HK-2 (cell line): Measurements from ENCODE around the gene GSX2.
A peak's percentile ranks its signal among the peaks of the same experiment; 100 is the strongest.

ENCODE experiments used
- DNase-seq: peaks from one replicate; pipeline ENCODE4 v3.0.0-alpha.2; 2018; ENCODE audit not compliant: unreplicated experiment

Gene GSX2

GRCh38 chr4:54077812-54078211, 22.2 kb upstream of the GSX2 start:
- no peak for DNase-seq

- peak; percentile 56 for DNase-seq
These were observed 17.8 kb upstream of the GSX2 start for GRCh38 chr4:54082168-54082567.

- DNase-seq = no peak
These were observed 14.7 kb upstream of the GSX2 start for GRCh38 chr4:54085284-54085683.

- no peak for DNase-seq
These were observed 10.1 kb upstream of the GSX2 start for GRCh38 chr4:54089875-54090274.

GRCh38 chr4:54090404-54090803, 9.6 kb upstream of the GSX2 start:
- no peak for DNase-seq

GRCh38 chr4:54090804-54091623, 8.9 kb upstream of the GSX2 start:
- DNase-seq = no peak

- DNase-seq = peak; percentile 54
These were observed 8.1 kb upstream of the GSX2 start for GRCh38 chr4:54091637-54092404.

- no peak for DNase-seq
These were observed 7.3 kb upstream of the GSX2 start for GRCh38 chr4:54092405-54093323.

GRCh38 chr4:54093324-54094240, 6.4 kb upstream of the GSX2 start:
- DNase-seq = no peak

- DNase-seq = no peak
These were observed 5.5 kb upstream of the GSX2 start for GRCh38 chr4:54094451-54094850.

- no peak for DNase-seq
These were observed 4.7 kb upstream of the GSX2 start for GRCh38 chr4:54095110-54095825.

GRCh38 chr4:54096295-54096962, 3.5 kb upstream of the GSX2 start:
- DNase-seq = no peak

GRCh38 chr4:54097152-54097551, 2.8 kb upstream of the GSX2 start:
- no peak for DNase-seq

- no peak for DNase-seq
These were observed 1.6 kb upstream of the GSX2 start for GRCh38 chr4:54098375-54098774.

- DNase-seq = peak; percentile 64
These were observed 646 bp upstream of the GSX2 start for GRCh38 chr4:54099287-54099747.

GRCh38 chr4:54100595-54101189, 729 bp downstream of the GSX2 start:
- DNase-seq = no peak

GRCh38 chr4:54101190-54102041, 1.5 kb downstream of the GSX2 start:
- no peak for DNase-seq

GRCh38 chr4:54102531-54103106, 2.7 kb downstream of the GSX2 start:
- no peak for DNase-seq
